H1 (cell line): Measurements from ENCODE around the gene TLL2. TPM values are rescaled to one million over a fixed set of nuclear protein-coding genes. Genes with fewer than 3 reads are reported as not detected.

Source experiments
- BCL11A ChIP-seq, 2 experiments: IDR thresholded peaks; one replicate each; pipeline ENCODE4 v1.6.1; 2011; ENCODE audit warnings: low read depth in 2 of 2, low read length in 2 of 2, mild to moderate bottlenecking in 2 of 2
- E2F6 ChIP-seq: IDR thresholded peaks from 2 replicates; pipeline ENCODE4 v1.6.1; 2012; ENCODE audit warnings: inconsistent platforms
- EGR1 ChIP-seq: IDR thresholded peaks from 2 replicates; pipeline ENCODE4 v1.6.1; 2011; ENCODE audit warnings: low read depth, low read length, borderline replicate concordance
- HDAC6 ChIP-seq: IDR thresholded peaks from one replicate; pipeline ENCODE4 v1.7.1; 2012; ENCODE audit warnings: low read depth, mild to moderate bottlenecking, inconsistent platforms, low read length, moderate library complexity
- RXRA ChIP-seq: IDR thresholded peaks from 2 replicates; pipeline ENCODE4 v1.6.1; 2011; ENCODE audit warnings: low read depth, mild to moderate bottlenecking, low read length, moderate library complexity; ENCODE audit not compliant: insufficient read depth
- SAP30 ChIP-seq: fragments of 300-600 bp; sonication (generic); IDR thresholded peaks from 2 replicates; pipeline ENCODE4 v1.7.1; 2012; ENCODE audit warnings: low read length, moderate library complexity, mild to moderate bottlenecking, inconsistent platforms; ENCODE audit not compliant: insufficient read depth, insufficient replicate concordance
- SIRT6 ChIP-seq: IDR thresholded peaks from one replicate; pipeline ENCODE4 v1.7.1; 2012; ENCODE audit warnings: low read length, inconsistent platforms
- SUZ12 ChIP-seq: fragments of 200-600 bp; sonication (generic); IDR thresholded peaks from 2 replicates; pipeline ENCODE4 v1.6.1; 2012; ENCODE audit warnings: mild to moderate bottlenecking, inconsistent platforms, low read length, moderate library complexity, mixed read lengths
- TAF1 ChIP-seq: IDR thresholded peaks from 2 replicates; pipeline ENCODE4 v1.6.1; 2011; ENCODE audit warnings: mild to moderate bottlenecking, low read depth, low read length
- polyA plus RNA-seq, 7 experiments: library from polyadenylated mRNA; depleted of rRNA in 3 of 7; stranded (reverse) in 5 of 7; unstranded in 2 of 7; fragments of >200 nt in 5 of 7; fragments of 200-250 nt in 2 of 7; gene quantifications; 1 replicate in 5 of 7; 2 replicates in 1 of 7; 4 replicates in 1 of 7; pipeline versions ENCODE4 v1.2.1 to v1.2.3, GENCODE V29; 2011 to 2013; ENCODE audit warnings: missing spikeins in 2 of 7, mixed read lengths in 2 of 7
- total RNA-seq: library from RNA; stranded (reverse); fragmentation: NEBNext Ultra II Directional; extraction: Animal tissue kit (Norgen Biotek cat#: 25700); gene quantifications from 2 replicates; pipeline ENCODE4 v1.2.1, GENCODE V29; 2021
- TF ChIP-seq, protein P1 (sequence below): fragments of 300-600 bp; sonication (generic); IDR thresholded peaks from 2 replicates; pipeline ENCODE4 v1.7.1; 2012; ENCODE audit warnings: low read length, moderate library complexity, mild to moderate bottlenecking, inconsistent platforms; ENCODE audit not compliant: insufficient replicate concordance

Gene TLL2
- total and polyA plus RNA-seq, 2 of the 8 experiments (the other 6 are each of a cell fraction or from before 2014, with no cell fraction given), result 2.4 to 3.2 TPM

DNA sequence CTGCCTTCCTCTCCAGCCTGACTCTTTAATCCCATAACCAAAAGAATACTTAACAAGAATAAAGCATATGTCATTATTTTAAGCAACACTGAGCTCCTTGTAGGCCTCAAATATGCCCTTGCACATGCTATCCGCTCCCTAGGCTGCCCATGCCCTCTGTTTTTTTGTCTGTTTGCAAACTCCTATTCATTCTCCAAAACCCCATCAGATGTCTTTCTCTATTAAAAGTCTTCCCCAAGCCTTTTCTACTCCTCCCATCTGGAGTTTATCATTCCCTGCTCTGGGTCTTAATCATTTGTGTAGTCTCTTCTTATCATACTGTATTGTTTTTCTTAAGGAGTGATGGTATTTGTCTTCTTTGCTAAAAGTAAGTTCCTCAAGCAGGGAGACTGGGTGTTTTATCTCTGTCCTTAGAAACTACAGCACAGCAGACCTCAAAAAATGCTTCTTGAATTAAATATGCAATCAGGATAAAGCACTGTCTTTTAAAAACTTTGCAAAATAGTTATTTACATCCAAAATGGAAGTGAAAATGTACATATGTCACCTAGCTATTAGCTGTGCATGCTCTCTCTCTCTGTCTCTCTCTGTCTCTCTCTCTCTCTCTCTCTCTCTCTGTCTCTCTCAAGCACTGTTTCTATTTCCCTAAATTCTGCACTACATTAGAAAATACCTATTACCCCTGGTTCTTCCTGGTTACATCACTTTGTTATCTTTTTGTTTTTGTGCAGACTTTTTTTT is 98.4 kb downstream of the TLL2 start (continued):
- TF ChIP-seq, protein P1, sequence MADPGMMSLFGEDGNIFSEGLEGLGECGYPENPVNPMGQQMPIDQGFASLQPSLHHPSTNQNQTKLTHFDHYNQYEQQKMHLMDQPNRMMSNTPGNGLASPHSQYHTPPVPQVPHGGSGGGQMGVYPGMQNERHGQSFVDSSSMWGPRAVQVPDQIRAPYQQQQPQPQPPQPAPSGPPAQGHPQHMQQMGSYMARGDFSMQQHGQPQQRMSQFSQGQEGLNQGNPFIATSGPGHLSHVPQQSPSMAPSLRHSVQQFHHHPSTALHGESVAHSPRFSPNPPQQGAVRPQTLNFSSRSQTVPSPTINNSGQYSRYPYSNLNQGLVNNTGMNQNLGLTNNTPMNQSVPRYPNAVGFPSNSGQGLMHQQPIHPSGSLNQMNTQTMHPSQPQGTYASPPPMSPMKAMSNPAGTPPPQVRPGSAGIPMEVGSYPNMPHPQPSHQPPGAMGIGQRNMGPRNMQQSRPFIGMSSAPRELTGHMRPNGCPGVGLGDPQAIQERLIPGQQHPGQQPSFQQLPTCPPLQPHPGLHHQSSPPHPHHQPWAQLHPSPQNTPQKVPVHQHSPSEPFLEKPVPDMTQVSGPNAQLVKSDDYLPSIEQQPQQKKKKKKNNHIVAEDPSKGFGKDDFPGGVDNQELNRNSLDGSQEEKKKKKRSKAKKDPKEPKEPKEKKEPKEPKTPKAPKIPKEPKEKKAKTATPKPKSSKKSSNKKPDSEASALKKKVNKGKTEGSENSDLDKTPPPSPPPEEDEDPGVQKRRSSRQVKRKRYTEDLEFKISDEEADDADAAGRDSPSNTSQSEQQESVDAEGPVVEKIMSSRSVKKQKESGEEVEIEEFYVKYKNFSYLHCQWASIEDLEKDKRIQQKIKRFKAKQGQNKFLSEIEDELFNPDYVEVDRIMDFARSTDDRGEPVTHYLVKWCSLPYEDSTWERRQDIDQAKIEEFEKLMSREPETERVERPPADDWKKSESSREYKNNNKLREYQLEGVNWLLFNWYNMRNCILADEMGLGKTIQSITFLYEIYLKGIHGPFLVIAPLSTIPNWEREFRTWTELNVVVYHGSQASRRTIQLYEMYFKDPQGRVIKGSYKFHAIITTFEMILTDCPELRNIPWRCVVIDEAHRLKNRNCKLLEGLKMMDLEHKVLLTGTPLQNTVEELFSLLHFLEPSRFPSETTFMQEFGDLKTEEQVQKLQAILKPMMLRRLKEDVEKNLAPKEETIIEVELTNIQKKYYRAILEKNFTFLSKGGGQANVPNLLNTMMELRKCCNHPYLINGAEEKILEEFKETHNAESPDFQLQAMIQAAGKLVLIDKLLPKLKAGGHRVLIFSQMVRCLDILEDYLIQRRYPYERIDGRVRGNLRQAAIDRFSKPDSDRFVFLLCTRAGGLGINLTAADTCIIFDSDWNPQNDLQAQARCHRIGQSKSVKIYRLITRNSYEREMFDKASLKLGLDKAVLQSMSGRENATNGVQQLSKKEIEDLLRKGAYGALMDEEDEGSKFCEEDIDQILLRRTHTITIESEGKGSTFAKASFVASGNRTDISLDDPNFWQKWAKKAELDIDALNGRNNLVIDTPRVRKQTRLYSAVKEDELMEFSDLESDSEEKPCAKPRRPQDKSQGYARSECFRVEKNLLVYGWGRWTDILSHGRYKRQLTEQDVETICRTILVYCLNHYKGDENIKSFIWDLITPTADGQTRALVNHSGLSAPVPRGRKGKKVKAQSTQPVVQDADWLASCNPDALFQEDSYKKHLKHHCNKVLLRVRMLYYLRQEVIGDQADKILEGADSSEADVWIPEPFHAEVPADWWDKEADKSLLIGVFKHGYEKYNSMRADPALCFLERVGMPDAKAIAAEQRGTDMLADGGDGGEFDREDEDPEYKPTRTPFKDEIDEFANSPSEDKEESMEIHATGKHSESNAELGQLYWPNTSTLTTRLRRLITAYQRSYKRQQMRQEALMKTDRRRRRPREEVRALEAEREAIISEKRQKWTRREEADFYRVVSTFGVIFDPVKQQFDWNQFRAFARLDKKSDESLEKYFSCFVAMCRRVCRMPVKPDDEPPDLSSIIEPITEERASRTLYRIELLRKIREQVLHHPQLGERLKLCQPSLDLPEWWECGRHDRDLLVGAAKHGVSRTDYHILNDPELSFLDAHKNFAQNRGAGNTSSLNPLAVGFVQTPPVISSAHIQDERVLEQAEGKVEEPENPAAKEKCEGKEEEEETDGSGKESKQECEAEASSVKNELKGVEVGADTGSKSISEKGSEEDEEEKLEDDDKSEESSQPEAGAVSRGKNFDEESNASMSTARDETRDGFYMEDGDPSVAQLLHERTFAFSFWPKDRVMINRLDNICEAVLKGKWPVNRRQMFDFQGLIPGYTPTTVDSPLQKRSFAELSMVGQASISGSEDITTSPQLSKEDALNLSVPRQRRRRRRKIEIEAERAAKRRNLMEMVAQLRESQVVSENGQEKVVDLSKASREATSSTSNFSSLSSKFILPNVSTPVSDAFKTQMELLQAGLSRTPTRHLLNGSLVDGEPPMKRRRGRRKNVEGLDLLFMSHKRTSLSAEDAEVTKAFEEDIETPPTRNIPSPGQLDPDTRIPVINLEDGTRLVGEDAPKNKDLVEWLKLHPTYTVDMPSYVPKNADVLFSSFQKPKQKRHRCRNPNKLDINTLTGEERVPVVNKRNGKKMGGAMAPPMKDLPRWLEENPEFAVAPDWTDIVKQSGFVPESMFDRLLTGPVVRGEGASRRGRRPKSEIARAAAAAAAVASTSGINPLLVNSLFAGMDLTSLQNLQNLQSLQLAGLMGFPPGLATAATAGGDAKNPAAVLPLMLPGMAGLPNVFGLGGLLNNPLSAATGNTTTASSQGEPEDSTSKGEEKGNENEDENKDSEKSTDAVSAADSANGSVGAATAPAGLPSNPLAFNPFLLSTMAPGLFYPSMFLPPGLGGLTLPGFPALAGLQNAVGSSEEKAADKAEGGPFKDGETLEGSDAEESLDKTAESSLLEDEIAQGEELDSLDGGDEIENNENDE, result no peak
- TF ChIP-seq EGR1, result no peak
- TF ChIP-seq RXRA, result no peak
- no peak for TF ChIP-seq SIRT6
- TF ChIP-seq TAF1, result no peak
- no peak for TF ChIP-seq BCL11A (IDR thresholded peaks at IDR 0.05; ENCODE audit: low read depth in 2 of 2, low read length in 2 of 2)
- TF ChIP-seq SAP30, result no peak
- no peak for TF ChIP-seq SUZ12
- no peak for TF ChIP-seq HDAC6
- no peak for TF ChIP-seq E2F6
